IMR-90 (cell line): Measurements from ENCODE around the gene CDYL2.

Experiments
- BHLHE40 ChIP-seq: fragments of 150-350 bp; IDR thresholded peaks from 2 replicates; pipeline ENCODE4 v1.6.1; 2016; ENCODE audit warnings: mild to moderate bottlenecking, low read depth, low read length
- CEBPB ChIP-seq: IDR thresholded peaks from 2 replicates; pipeline ENCODE4 v1.6.1; 2012; ENCODE audit warnings: low read depth, low read length, improper control_type of control experiment
- CTCF ChIP-seq: conservative IDR thresholded peaks from 2 replicates; pipeline ENCODE4 v1.5.1; 2012; ENCODE audit warnings: mild to moderate bottlenecking, low read depth, low read length, improper control_type of control experiment
- ELK1 ChIP-seq: fragments of 150-350 bp; IDR thresholded peaks from 2 replicates; pipeline ENCODE4 v1.6.1; 2016; ENCODE audit warnings: low read depth, mild to moderate bottlenecking, low read length, moderate library complexity, borderline replicate concordance
- MAZ ChIP-seq: IDR thresholded peaks from 2 replicates; pipeline ENCODE4 v1.6.1; 2012; ENCODE audit warnings: low read depth, mild to moderate bottlenecking, low read length, improper control_type of control experiment, moderate library complexity, borderline replicate concordance
- POLR2A ChIP-seq: IDR thresholded peaks from 2 replicates; pipeline ENCODE4 v1.6.1; 2012; ENCODE audit warnings: mild to moderate bottlenecking, low read depth, low read length
- RAD21 ChIP-seq: IDR thresholded peaks from 2 replicates; pipeline ENCODE4 v1.6.1; 2012; ENCODE audit warnings: low read length, improper control_type of control experiment
- RCOR1 ChIP-seq: IDR thresholded peaks from 2 replicates; pipeline ENCODE4 v1.6.1; 2012; ENCODE audit warnings: mild to moderate bottlenecking, low read length, improper control_type of control experiment; ENCODE audit not compliant: insufficient replicate concordance

GRCh38 chr16:80596507-80597207 lies 207.7 kb downstream of the CDYL2 start:
- TF ChIP-seq RAD21 (no peak), CTCF (no peak), ELK1 (no peak), POLR2A (no peak), RCOR1 (no peak), MAZ (no peak), CEBPB (no peak), BHLHE40 (no peak)
